H1 (cell line): ENCODE measurements around the gene GPC2. TPM values are rescaled to one million over a fixed set of nuclear protein-coding genes. Genes with fewer than 3 reads are reported as not detected.
A peak's percentile ranks its signal among the peaks of the same experiment; 100 is the strongest.
"Not testable (repeated sequence)": the region's sequence is repeated elsewhere in the genome, so short reads cannot be mapped to it uniquely, and the experiment has no call there.

Source experiments
- CTCF ChIA-PET: fragments of 300-600 bp; sonication (Branson Sonifier 250); formaldehyde crosslinking; loops from one replicate; lab custom pipeline; 2021; ENCODE audit not compliant: partially characterized antibody; lab: Charles Lee
- POLR2A ChIA-PET: fragments of 300-600 bp; sonication (Branson Sonifier 250); formaldehyde crosslinking; loops from one replicate; lab custom pipeline; 2021; ENCODE audit warnings: inconsistent platforms; ENCODE audit not compliant: partially characterized antibody; lab: Charles Lee
- DNase-seq, 2 experiments: peaks; one replicate each; pipeline versions ENCODE4 v3.0.0 to v3.0.0-alpha.2; 2010 to 2022; ENCODE audit warnings: low spot score in 2 of 2, low read depth in 1 of 2, mixed read lengths in 1 of 2
- FAIRE-seq: peaks from 2 replicates; lab custom pipeline; 2011; peaks lifted over from hg19 to GRCh38; lab: Jason Lieb, UNC
- H2AFZ ChIP-seq: 2 replicates; pipeline ENCODE4 v1.8.1; 2012; ENCODE audit warnings: low read length, inconsistent platforms
- H2AK5ac ChIP-seq: 2 replicates; pipeline ENCODE4 v1.6.1; 2013; ENCODE audit warnings: low read depth, low read length
- H2BK120ac ChIP-seq: replicated peaks from 2 replicates; pipeline ENCODE3; 2013; ENCODE audit warnings: low read depth, low read length, inconsistent platforms
- H2BK12ac ChIP-seq: 2 replicates; pipeline ENCODE4 v1.6.1; 2013; ENCODE audit warnings: low read depth, low read length
- H2BK15ac ChIP-seq: 2 replicates; pipeline ENCODE4 v1.6.1; 2013; ENCODE audit warnings: low read length
- H2BK20ac ChIP-seq: 2 replicates; pipeline ENCODE4 v1.6.1; 2013; ENCODE audit warnings: low read length
- H2BK5ac ChIP-seq: 2 replicates; pipeline ENCODE4 v1.6.1; 2013; ENCODE audit warnings: low read depth, low read length
- H3K14ac ChIP-seq: 2 replicates; pipeline ENCODE4 v1.6.1; 2013; ENCODE audit warnings: inconsistent platforms; ENCODE audit not compliant: insufficient read length
- H3K18ac ChIP-seq: 2 replicates; pipeline ENCODE4 v1.6.1; 2013; ENCODE audit warnings: low read length; ENCODE audit errors: extremely low read depth
- H3K23ac ChIP-seq: 2 replicates; pipeline ENCODE4 v1.6.1; 2013; ENCODE audit warnings: inconsistent platforms; ENCODE audit not compliant: insufficient read length
- H3K23me2 ChIP-seq: 2 replicates; pipeline ENCODE4 v1.6.1; 2013; ENCODE audit warnings: low read depth, low read length
- H3K27ac ChIP-seq: 2 replicates; pipeline ENCODE4 v1.6.1; 2011; ENCODE audit warnings: low read depth, low read length, inconsistent platforms
- H3K27me3 ChIP-seq, 4 experiments: replicated peaks in 1 of 4; 1 replicate in 1 of 4; 2 replicates in 3 of 4; pipeline versions ENCODE4 v1.6.1 to v1.8.1; 2011 to 2013; ENCODE audit warnings: low read length in 3 of 4, mild to moderate bottlenecking in 3 of 4, inconsistent platforms in 2 of 4, mixed read lengths in 2 of 4, moderate library complexity in 1 of 4; ENCODE audit not compliant: control insufficient read depth in 3 of 4, insufficient read depth in 3 of 4; ENCODE audit errors: extremely low read depth in 1 of 4
- H3K36me3 ChIP-seq, 4 experiments: 2 replicates each; pipeline versions ENCODE4 v1.6.1 to v1.8.1; 2011 to 2013; ENCODE audit warnings: mild to moderate bottlenecking in 4 of 4, low read length in 3 of 4, moderate library complexity in 2 of 4, control low read depth in 1 of 4, inconsistent platforms in 1 of 4; ENCODE audit not compliant: insufficient read depth in 4 of 4, control insufficient read depth in 2 of 4
- H3K4ac ChIP-seq: replicated peaks from 2 replicates; pipeline ENCODE3; 2013; ENCODE audit warnings: low read length, low read depth, mixed read lengths, inconsistent platforms; ENCODE audit not compliant: insufficient read length
- H3K4me1 ChIP-seq, 4 experiments: replicated peaks in 1 of 4; 1 replicate in 1 of 4; 2 replicates in 3 of 4; pipeline versions ENCODE4 v1.6.1 to v1.8.1; 2011 to 2013; ENCODE audit warnings: low read length in 3 of 4, inconsistent platforms in 2 of 4, mixed read lengths in 1 of 4; ENCODE audit not compliant: insufficient read depth in 4 of 4, control insufficient read depth in 3 of 4
- H3K4me2 ChIP-seq, 2 experiments: 2 replicates each; pipeline versions ENCODE4 v1.6.1 to v1.8.1; 2011 to 2013; ENCODE audit warnings: low read depth in 2 of 2, low read length in 2 of 2, control low read depth in 1 of 2, inconsistent platforms in 1 of 2, mild to moderate bottlenecking in 1 of 2; ENCODE audit not compliant: insufficient read depth in 1 of 2
- H3K4me3 ChIP-seq, 4 experiments: fragments of 200-600, 300-600 bp in 1 of 4; sonication (generic), shearing (Covaris generic), sonication (Bioruptor Twin) in 1 of 4; 2 replicates each; pipeline versions ENCODE4 v1.5.1 to v1.8.1; 2011 to 2016; ENCODE audit warnings: low read length in 4 of 4, low read depth in 3 of 4, control low read depth in 2 of 4, inconsistent platforms in 2 of 4, mild to moderate bottlenecking in 2 of 4, mixed read lengths in 1 of 4, moderate library complexity in 1 of 4; ENCODE audit not compliant: insufficient read depth in 2 of 4; ENCODE audit errors: extremely low read depth in 1 of 4
- H3K56ac ChIP-seq: replicated peaks from 2 replicates; pipeline ENCODE3; 2013; ENCODE audit warnings: low read depth, mild to moderate bottlenecking, mixed read lengths, low read length, inconsistent platforms; ENCODE audit not compliant: insufficient read length
- H3K79me1 ChIP-seq: 2 replicates; pipeline ENCODE4 v1.6.1; 2013; ENCODE audit warnings: low read depth, low read length, control low read depth
- H3K79me2 ChIP-seq, 2 experiments: 2 replicates each; pipeline versions ENCODE4 v1.6.1 to v1.8.1; 2012 to 2013; ENCODE audit warnings: low read length in 2 of 2, mild to moderate bottlenecking in 2 of 2, inconsistent platforms in 1 of 2; ENCODE audit not compliant: insufficient read depth in 2 of 2, control insufficient read depth in 1 of 2
- H3K9ac ChIP-seq, 4 experiments: replicated peaks in 1 of 4; 1 replicate in 1 of 4; 2 replicates in 3 of 4; pipeline versions ENCODE4 v1.6.1 to v1.8.1; 2011 to 2013; ENCODE audit warnings: low read depth in 3 of 4, low read length in 3 of 4, control low read depth in 2 of 4, mild to moderate bottlenecking in 2 of 4, moderate library complexity in 2 of 4, inconsistent platforms in 1 of 4; ENCODE audit errors: extremely low read depth in 1 of 4
- H3K9me3 ChIP-seq, 2 experiments: 2 replicates each; pipeline versions ENCODE4 v1.6.1 to v1.8.1; 2012 to 2013; ENCODE audit warnings: mild to moderate bottlenecking in 2 of 2, moderate library complexity in 2 of 2, control low read depth in 1 of 2, inconsistent platforms in 1 of 2, low read depth in 1 of 2, low read length in 1 of 2, mixed read lengths in 1 of 2; ENCODE audit not compliant: insufficient read depth in 2 of 2
- H4K20me1 ChIP-seq, 2 experiments: replicated peaks in 1 of 2; 2 replicates each; pipeline versions ENCODE3 to v1.8.1; 2011 to 2013; ENCODE audit warnings: inconsistent platforms in 2 of 2, low read length in 2 of 2, mild to moderate bottlenecking in 1 of 2; ENCODE audit not compliant: insufficient read depth in 2 of 2, control insufficient read depth in 1 of 2
- H4K5ac ChIP-seq: 2 replicates; pipeline ENCODE4 v1.6.1; 2013; ENCODE audit warnings: low read length, low read depth, mixed read lengths, inconsistent platforms; ENCODE audit not compliant: insufficient read length
- H4K8ac ChIP-seq: 2 replicates; pipeline ENCODE4 v1.8.0; 2013; ENCODE audit warnings: mild to moderate bottlenecking, moderate library complexity, low read length, inconsistent platforms; ENCODE audit not compliant: insufficient read depth; ENCODE audit errors: extremely low read depth
- H4K91ac ChIP-seq: replicated peaks from 2 replicates; pipeline ENCODE3; 2013; ENCODE audit warnings: low read length, mixed read lengths, inconsistent platforms; ENCODE audit not compliant: insufficient read length
- RAD21 ChIP-seq, 2 experiments: IDR thresholded peaks in 1 of 2; conservative IDR thresholded peaks in 1 of 2; 2 replicates each; pipeline ENCODE4 v1.6.1; 2011; ENCODE audit warnings: low read depth in 2 of 2, low read length in 2 of 2, improper control_type of control experiment in 1 of 2, inconsistent platforms in 1 of 2, mild to moderate bottlenecking in 1 of 2, moderate library complexity in 1 of 2
- WGBS, 2 experiments: shearing (Covaris generic) in 1 of 2; methylation state at CpG; one replicate each; pipeline versions ENCODE4 v1.1.6 to v1.1.7; 2013 to 2015; ENCODE audit warnings: low lambda C conversion rate in 2 of 2, mixed read lengths in 2 of 2, inconsistent platforms in 1 of 2, low coverage in 1 of 2, missing lambda C conversion rate in 1 of 2; ENCODE audit not compliant: insufficient replicate concordance in 2 of 2, insufficient coverage in 1 of 2, insufficient read length in 1 of 2; ENCODE audit errors: extremely low coverage in 1 of 2, missing lambda C conversion rate in 1 of 2; 5-methylcytosine and 5-hydroxymethylcytosine counted together
- polyA plus RNA-seq, 7 experiments: library from polyadenylated mRNA; depleted of rRNA in 3 of 7; stranded (reverse) in 5 of 7; unstranded in 2 of 7; fragments of >200 nt in 5 of 7; fragments of 200-250 nt in 2 of 7; gene quantifications; 1 replicate in 5 of 7; 2 replicates in 1 of 7; 4 replicates in 1 of 7; pipeline versions ENCODE4 v1.2.1 to v1.2.3, GENCODE V29; 2011 to 2013; ENCODE audit warnings: missing spikeins in 2 of 7, mixed read lengths in 2 of 7
- total RNA-seq: library from RNA; stranded (reverse); fragmentation: NEBNext Ultra II Directional; extraction: Animal tissue kit (Norgen Biotek cat#: 25700); gene quantifications from 2 replicates; pipeline ENCODE4 v1.2.1, GENCODE V29; 2021
- TF ChIP-seq, protein P1 (sequence below), 3 experiments: IDR thresholded peaks; 1 replicate in 2 of 3; 2 replicates in 1 of 3; pipeline versions ENCODE4 v1.5.1 to v1.6.1; 2011; ENCODE audit warnings: low read length in 3 of 3, mild to moderate bottlenecking in 3 of 3, inconsistent platforms in 2 of 3, low read depth in 1 of 3, moderate library complexity in 1 of 3; ENCODE audit not compliant: insufficient read depth in 1 of 3; ENCODE audit errors: control extremely low read depth in 1 of 3

Gene GPC2
- total and polyA plus RNA-seq, 2 of the 8 experiments (the other 6 are each of a cell fraction or from before 2014, with no cell fraction given) = 25.3 to 44.8 TPM

DNA sequence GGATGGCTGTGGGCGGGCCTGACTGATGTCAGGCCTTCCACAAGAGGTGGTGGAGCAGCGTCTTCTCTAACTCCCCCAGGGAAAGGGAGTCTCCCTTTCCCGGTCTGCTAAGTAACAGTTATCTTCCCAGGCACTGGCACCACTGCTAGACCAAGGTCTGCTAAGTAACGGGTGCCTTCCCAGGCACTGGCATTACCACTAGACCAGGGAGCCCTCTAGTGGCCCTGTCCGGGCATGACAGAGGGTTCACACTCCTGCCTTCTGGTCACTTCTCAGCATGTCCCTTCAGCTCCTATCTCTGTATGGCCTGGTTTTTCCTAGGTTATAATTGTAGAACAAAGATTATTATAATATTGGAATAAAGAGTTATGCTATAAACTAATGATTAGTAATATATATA lies 40.8 kb upstream of the GPC2 start:
- not testable (repeated sequence) for H3K27ac ChIP-seq, H3K4ac ChIP-seq, H3K23ac ChIP-seq, H2BK15ac ChIP-seq, H4K5ac ChIP-seq, H4K20me1 ChIP-seq, H2AFZ ChIP-seq, H3K4me2 ChIP-seq, H4K8ac ChIP-seq, H2BK12ac ChIP-seq, H3K36me3 ChIP-seq, H3K23me2 ChIP-seq, H3K27me3 ChIP-seq, H3K79me2 ChIP-seq, H3K14ac ChIP-seq, H3K9me3 ChIP-seq, H2BK120ac ChIP-seq, H4K91ac ChIP-seq, H3K9ac ChIP-seq, H3K18ac ChIP-seq, H2BK20ac ChIP-seq, H3K4me1 ChIP-seq, H3K79me1 ChIP-seq, H3K56ac ChIP-seq, H2AK5ac ChIP-seq, H2BK5ac ChIP-seq, FAIRE-seq, H3K4me3 ChIP-seq
- WGBS, 2 experiments = 0% methylated on average over 1 of the region's 5 CpGs; no CpG with 5 or more reads in 1 of the 2 experiments
- DNase-seq = peak in 1 of 2 experiments; percentile 97
- CTCF ChIA-PET = interaction anchor here (0.7 to 6.7 kb wide), 24 partner anchors 10 to 300 kb away, joined by 3 to 104 read pairs (median 4); partner anchors contain the start of genes GAL3ST4 and MBLAC1
- TF ChIP-seq, protein P1, sequence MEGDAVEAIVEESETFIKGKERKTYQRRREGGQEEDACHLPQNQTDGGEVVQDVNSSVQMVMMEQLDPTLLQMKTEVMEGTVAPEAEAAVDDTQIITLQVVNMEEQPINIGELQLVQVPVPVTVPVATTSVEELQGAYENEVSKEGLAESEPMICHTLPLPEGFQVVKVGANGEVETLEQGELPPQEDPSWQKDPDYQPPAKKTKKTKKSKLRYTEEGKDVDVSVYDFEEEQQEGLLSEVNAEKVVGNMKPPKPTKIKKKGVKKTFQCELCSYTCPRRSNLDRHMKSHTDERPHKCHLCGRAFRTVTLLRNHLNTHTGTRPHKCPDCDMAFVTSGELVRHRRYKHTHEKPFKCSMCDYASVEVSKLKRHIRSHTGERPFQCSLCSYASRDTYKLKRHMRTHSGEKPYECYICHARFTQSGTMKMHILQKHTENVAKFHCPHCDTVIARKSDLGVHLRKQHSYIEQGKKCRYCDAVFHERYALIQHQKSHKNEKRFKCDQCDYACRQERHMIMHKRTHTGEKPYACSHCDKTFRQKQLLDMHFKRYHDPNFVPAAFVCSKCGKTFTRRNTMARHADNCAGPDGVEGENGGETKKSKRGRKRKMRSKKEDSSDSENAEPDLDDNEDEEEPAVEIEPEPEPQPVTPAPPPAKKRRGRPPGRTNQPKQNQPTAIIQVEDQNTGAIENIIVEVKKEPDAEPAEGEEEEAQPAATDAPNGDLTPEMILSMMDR (IDR thresholded peaks at IDR 0.05; ENCODE audit: control extremely low read depth in 1 of 3, insufficient read depth in 1 of 3, low read depth in 1 of 3, low read length in 3 of 3) = peak; percentile 34 to 41 (median 34); a peak in 3 of 4 replicates
- TF ChIP-seq RAD21 (IDR thresholded peaks at IDR 0.05 in 1 of 2, conservative IDR thresholded peaks at IDR 0.05 in 1 of 2; ENCODE audit: low read depth in 2 of 2, low read length in 2 of 2) = peak; percentile 32 to 34
- POLR2A ChIA-PET = interaction anchor here (1.1 to 2.7 kb wide), 4 partner anchors 47 to 86 kb away, joined by 4 to 8 read pairs (median 7); no protein-coding TSS in a partner anchor
